ENCODE measurements around the gene HSF2BP.
"Not testable (repeated sequence)": the region's sequence is repeated elsewhere in the genome, so short reads cannot be mapped to it uniquely, and the experiment has no call there.

Gene HSF2BP

GRCh38 chr21:43652616-43653015 lies 6.7 kb downstream of the HSF2BP start:
- no peak for DNase-seq (ENCODE audit: low read depth in 1 of 2, low spot score in 1 of 2)

DNA sequence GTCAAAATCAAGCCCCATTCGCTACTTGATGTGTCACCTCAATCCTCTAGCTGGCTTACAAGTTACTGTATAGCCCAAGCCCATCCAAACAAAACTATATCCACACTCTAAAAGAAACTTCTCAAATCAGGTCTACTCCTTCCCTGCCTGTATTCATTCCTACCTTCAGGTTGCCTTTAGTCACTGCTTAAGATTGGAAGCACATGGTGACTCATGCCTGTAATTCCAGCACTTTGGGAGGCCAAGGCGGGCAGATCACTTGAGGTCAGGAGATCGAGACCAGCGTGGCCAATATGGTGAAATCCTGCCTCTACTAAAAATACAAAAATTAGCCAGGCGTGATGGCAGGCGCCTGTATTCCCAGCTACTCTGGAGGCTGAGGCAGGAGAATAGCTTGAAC lies 7.4 kb downstream of the HSF2BP start:
- not testable (repeated sequence) for DNase-seq (ENCODE audit: low read depth in 1 of 2, low spot score in 1 of 2)

DNA sequence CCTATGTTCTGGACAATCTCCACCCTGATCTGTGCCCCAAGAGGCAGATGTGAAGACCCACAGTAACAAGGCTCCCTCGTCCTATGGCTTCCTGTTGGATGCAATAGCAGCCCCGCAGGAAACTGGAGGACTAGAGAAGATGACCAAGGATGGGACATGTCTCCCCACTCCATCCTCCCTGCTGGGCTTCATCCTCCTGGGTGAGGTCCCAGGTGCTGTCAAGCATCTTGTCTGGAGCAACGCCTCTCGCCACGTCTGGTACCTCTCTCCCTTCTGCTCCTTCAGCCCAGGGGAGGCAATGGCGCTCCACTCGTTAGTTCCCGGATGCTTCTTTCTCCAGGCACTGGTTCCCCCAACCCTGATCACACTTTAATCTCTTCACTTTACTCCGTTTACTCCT lies 11.1 kb downstream of the HSF2BP start:
- no peak for DNase-seq (ENCODE audit: low read depth in 1 of 2, low spot score in 1 of 2)

- DNase-seq (ENCODE audit: low read depth in 1 of 2, low spot score in 1 of 2): peak; percentile 69 to 72
Measured at GRCh38 chr21:43646550-43647260, 12.6 kb downstream of the HSF2BP start.

DNA sequence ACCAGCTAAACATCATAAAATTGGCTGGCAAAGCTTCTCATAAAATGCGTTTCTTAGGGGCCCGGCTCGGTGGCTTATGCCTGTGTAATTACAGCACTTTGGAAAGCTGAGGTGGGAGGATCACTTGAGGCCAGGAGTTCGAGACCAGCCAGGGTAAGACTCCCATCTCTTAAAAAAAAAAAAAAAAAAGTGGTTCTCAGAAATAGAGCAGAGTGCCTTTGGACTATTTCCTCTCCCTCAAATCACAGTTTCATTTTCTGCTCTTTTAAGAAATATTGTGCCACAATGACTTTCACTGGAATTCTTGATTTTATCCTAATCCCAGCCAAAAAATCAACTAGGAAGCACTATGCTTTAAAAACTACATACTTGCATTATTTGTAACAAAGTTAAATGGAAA lies 13.3 kb downstream of the HSF2BP start:
- DNase-seq (ENCODE audit: low read depth in 1 of 2, low spot score in 1 of 2): no peak

GRCh38 chr21:43645136-43645891 lies 14.0 kb downstream of the HSF2BP start:
- no peak for DNase-seq (ENCODE audit: low read depth in 1 of 2, low spot score in 1 of 2)

DNA sequence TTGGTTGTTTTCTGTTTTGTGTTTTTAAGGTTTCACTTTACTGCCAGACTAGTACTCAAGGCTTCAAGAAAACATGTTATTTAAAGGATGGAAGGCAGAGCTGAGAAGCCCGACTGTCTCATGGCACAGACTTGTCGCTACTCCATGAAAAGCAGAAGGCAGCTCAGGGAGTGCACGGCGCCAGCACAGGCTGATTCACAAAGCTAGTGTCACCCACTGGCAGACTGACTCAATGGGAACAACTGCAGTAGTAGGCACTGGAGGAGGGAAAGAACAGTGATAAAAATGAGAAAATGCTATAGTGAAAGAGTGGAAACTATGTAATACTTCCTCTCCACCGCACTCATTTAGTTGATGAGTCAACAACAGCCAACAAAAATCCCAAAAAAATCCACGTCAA lies 14.7 kb downstream of the HSF2BP start:
- no peak for DNase-seq (ENCODE audit: low read depth in 1 of 2, low spot score in 1 of 2)

DNA sequence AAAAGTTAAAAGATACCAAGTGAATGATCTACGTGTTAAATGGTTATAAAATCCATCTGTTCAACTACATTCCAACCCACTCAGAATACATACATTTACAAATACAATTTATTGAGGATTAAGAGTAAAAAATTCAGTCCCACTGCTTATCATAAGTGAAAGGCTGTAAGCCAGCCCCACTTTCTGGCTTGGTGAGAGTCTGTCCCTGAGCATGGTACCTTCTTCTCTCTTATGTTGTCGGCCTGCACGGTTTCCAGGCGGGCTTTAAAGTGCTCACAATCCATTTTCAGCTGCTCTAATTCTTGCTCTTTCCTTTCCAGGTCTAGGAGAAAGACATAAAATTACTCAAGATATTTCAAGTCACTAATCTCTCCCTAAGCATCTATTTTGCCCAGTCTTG lies 15.2 kb downstream of the HSF2BP start:
- DNase-seq (ENCODE audit: low read depth in 1 of 2, low spot score in 1 of 2): no peak

DNA sequence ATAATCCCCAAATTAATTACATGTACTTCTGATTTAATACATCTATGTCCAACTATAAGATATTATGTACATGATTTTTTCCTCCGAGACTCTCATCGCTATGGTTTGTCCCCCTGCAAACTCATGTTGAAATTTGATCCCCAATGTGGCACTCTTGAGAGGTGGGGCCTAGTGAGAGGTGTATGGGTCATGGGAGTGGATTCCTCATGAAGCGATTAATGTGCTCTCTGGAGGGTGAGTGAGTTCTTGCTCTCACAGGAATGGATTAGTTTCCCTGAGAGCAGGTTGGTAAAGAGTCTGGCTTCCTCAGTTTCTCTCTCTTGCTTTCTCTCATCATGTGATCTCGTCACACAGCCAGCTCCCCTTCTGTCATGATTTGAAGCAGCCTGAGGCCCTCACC lies 16.1 kb downstream of the HSF2BP start:
- DNase-seq (ENCODE audit: low read depth in 1 of 2, low spot score in 1 of 2): no peak

DNA sequence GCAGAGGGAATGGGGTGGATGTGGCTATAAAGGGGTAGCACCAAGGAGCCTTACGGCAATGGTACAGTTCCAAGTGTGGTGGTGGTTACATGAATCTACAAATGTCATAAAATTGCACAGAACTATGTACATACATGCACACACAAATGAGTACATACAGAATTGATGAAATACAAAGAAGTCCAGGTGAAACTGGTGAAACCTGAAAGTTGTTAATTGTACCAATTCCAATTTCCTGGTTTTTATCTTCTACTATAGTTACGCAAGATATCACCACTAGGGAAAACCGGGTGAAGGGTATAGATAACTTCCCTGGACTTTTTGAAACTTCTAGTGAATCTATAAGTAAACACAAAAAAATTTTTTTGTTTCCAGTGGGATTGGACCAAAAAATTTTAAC lies 18.9 kb downstream of the HSF2BP start:
- no peak for DNase-seq (ENCODE audit: low read depth in 1 of 2, low spot score in 1 of 2)

DNA sequence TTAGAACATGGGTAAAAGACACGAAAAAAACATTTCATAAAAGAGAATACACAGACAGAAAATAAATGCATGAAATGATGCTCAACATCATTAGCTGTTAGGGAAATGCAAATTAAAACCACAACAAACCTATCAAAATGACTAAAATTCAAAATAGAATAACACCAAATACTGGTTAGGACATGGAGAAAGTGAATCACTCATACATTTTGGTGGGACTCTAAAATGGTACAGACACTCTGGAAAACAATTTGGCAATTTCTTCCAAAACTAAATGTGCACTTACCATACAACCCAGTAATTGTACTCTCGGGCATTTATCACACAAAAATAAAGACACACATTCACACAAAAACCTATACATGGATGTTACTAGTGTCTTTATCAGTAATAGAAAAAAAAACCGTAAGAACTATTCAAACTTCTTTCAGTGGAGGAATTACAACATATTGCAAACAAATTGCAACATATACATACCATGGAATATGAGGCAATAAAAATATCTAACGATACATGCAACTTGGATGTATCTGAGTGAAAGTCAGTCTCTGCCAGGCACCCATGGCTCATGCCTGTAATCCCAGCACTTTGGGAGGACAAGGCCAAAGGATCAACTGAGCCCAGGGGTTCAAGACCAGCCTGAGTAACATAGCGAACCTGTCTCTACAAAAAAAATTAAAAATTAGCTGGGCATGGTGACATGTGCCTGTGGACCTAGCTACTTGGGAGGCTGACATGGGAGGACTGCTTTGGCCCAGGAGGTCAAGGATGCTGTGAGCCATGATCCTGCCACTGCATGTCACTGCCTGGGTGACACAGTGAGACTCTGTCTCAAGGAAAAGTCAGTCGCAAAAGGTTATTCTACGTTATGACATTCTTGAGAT lies 19.6 kb downstream of the HSF2BP start:
- DNase-seq (ENCODE audit: low read depth in 1 of 2, low spot score in 1 of 2): no peak

- no peak for DNase-seq (ENCODE audit: low read depth in 1 of 2, low spot score in 1 of 2)
Measured at GRCh38 chr21:43637530-43638158, 21.6 kb downstream of the HSF2BP start.

- DNase-seq (ENCODE audit: low read depth in 1 of 2, low spot score in 1 of 2): no peak
Measured at GRCh38 chr21:43635436-43635835, 23.9 kb downstream of the HSF2BP start.

DNA sequence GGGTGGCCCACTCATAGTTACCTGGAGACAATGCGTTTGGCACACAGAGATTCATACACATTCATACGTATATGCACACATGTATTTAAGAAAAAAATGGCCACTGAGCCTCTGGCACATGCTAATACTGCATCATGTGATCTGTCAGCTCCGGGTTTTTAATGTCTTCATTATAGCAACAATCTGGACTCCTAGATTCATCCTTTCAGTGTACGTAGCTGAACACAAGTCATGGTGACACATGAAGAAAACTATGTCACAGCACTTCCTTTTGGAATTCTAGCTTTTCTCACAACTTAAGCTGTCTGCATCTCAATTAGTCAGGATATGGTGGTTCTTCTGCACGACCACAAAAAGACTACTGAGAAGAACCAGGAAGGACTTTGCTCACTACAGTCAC lies 24.7 kb downstream of the HSF2BP start:
- DNase-seq (ENCODE audit: low read depth in 1 of 2, low spot score in 1 of 2): no peak

DNA sequence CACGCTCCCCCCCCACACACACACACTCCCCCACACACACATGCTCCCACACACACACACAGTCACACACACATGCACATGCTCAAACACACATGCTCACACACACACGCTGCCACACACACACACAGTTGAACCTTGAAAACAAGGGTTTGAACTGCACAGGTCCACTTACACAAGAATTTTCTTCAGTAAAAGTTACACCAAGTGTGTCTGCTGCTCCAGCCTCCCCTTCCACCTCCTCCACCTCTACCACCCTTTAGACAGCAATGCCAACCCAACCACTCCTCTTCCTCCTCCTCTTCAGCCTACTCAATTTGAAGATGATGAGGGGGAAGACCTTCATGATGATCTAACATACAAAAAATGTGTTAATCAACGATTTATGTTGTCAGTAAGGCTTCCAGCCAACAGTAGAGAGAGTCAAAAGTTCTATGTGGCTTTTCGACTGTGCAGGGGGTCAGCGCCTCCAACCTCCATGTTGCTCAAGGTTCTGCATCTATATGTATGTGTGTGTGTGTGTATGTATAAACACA lies 26.8 kb downstream of the HSF2BP start:
- no peak for DNase-seq (ENCODE audit: low read depth in 1 of 2, low spot score in 1 of 2)

DNA sequence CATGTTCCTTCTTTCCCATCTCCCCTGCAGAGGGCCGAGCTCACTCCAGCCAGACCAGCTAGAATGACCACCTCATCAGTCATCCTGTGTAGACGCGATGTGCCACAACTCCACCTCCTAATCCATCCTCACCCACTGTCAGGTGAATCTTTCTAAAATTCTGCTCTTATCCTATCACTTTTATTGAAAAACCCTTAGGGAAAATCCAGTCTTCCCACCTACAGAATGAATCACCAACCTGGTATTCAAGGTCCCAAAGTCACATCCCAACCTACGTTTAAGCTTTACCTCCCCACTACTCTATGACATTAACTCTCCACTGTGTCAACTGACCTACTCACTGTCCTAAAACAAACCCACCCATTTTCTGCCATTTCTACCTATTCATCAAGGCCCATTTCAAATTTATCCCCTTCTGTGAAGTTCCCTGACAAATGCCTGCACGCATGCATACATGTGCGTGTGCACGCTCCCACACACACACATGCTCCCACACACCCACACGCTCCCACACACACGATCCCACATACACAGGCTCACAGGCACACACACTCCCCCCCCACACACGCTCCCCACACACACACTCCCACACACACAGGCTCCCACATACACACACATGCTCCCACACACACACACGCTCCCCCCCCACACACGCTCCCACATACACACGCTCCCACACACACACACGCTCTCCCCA lies 27.7 kb downstream of the HSF2BP start:
- DNase-seq (ENCODE audit: low read depth in 1 of 2, low spot score in 1 of 2): no peak

DNA sequence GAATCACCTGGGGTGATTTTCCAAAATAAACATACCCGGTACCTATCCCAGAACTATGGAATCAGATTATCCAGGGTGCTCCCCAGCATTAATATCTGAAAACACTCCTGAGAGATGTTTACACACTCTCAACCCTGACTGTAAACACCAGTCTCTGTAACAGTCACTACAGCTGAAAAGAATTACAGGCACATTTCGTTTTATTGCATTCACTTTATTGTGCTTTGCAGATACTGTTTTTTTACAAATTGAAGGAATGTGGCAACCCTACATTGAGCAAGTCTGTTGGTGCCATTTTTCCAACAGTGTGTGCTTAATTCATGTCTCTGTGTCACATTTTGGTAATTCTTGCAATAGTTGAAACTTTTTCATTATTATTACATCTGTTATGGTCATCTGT lies 31.8 kb downstream of the HSF2BP start:
- no peak for DNase-seq (ENCODE audit: low read depth in 1 of 2, low spot score in 1 of 2)

GRCh38 chr21:43626390-43626789 lies 32.9 kb downstream of the HSF2BP start:
- DNase-seq (ENCODE audit: low read depth in 1 of 2, low spot score in 1 of 2): no peak

- no peak for DNase-seq (ENCODE audit: low read depth in 1 of 2, low spot score in 1 of 2)
Measured at GRCh38 chr21:43624339-43624738, 34.9 kb downstream of the HSF2BP start.

DNA sequence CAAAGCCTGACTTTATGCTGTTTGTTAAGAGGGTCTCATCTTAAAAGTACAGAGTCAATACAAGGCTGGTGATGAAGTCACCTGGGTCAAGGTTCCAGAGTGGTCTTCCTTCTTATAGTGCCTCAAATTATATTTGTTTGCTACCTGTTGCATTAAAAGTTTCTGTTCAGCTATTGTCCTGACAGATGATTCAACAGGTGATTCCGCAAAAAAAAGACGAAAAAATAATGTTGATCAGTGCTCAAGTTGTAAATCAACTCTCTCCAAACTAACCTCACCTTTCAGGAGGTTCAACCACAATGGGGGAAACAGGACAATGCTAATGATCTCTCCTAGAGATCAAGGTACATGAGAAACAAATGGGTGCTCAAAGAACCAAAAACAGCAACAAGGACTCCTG lies 35.7 kb downstream of the HSF2BP start:
- no peak for DNase-seq (ENCODE audit: low read depth in 1 of 2, low spot score in 1 of 2)

DNA sequence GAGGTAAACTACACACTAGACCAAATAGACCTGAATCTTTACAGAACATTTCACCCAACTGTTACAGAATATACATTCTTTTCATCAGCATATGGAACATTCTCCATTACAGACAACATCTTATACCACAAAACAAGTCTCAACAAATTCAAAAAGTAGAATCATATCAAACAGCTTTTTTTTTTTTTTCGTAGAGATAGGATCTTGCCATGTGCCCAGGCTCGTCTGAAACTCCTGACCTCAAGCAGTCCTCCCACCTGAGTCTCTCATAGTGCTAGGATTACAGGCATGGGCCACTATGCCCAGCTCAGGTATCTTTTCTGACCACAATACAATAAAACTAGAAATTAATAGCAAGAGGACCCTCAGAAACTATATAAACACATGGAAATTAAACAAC lies 36.5 kb downstream of the HSF2BP start:
- no peak for DNase-seq (ENCODE audit: low read depth in 1 of 2, low spot score in 1 of 2)

Data from stimulated activated CD4-positive, alpha-beta T cell treated with anti-CD3 and anti-CD28 coated beads, Interleukin-15, amount 100 ng/mL, for 1 hour (primary cell).